Nephron (organoid): ENCODE data around the gene BCLAF1.

Experiments
- H3K27ac Mint-ChIP-seq, 3 experiments: 2 replicates each; pipeline ENCODE4 v1.8.0; 2020; ENCODE audit warnings: mixed read lengths in 3 of 3, mild to moderate bottlenecking in 2 of 3, moderate library complexity in 1 of 3
- H3K27me3 Mint-ChIP-seq: 2 replicates; pipeline ENCODE4 v1.8.0; 2021; ENCODE audit warnings: low read depth, mild to moderate bottlenecking, moderate library complexity, mixed read lengths
- H3K36me3 Mint-ChIP-seq: 2 replicates; pipeline ENCODE4 v1.8.0; 2020; ENCODE audit warnings: low read depth, mixed read lengths
- H3K4me1 Mint-ChIP-seq: 2 replicates; pipeline ENCODE4 v1.8.0; 2020; ENCODE audit warnings: mixed read lengths
- H3K4me3 Mint-ChIP-seq, 3 experiments: 2 replicates each; pipeline ENCODE4 v1.8.0; 2020; ENCODE audit warnings: mild to moderate bottlenecking in 3 of 3, mixed read lengths in 3 of 3, moderate library complexity in 2 of 3
- H3K9me3 Mint-ChIP-seq: 2 replicates; pipeline ENCODE4 v1.8.0; 2020; ENCODE audit warnings: mixed read lengths
- TF ChIP-seq, protein P1 (sequence below), 3 experiments: fragments of 200-600 bp; sonication (generic); IDR thresholded peaks; one replicate each; pipeline ENCODE4 v1.5.0; 2021; ENCODE audit warnings: antibody characterized with exemption in 3 of 3; ENCODE audit not compliant: unreplicated experiment in 3 of 3

BCLAF1 gene

DNA sequence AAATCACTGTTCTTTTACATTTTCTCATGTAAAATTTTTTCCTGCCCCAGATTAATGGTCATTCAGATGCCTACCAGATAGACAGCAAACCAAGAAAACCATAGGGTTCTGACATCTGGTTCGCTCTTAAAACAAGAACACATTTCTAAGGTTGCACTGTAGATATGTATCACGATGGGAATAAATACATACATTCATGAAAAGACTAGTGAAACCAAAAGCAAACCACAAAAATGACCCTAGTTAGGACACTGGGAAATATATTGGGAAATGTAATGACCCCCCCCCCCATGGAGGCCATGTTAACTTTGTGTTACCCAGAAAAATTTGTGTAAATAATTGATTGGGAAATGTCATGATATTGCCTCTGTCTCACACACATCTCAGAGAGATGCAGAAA lies 77.0 kb downstream of the BCLAF1 start:
- H3K27me3 Mint-ChIP-seq: no peaks in the 10 kb centered on the region
- H3K4me1 Mint-ChIP-seq: peaks cover 13% of the 10 kb centered on the region
- no peaks in the 10 kb centered on the region for H3K9me3 Mint-ChIP-seq
- peak overlapping the region; percentile 54 to 73 (median 58) for H3K27ac Mint-ChIP-seq
- no peaks in the 10 kb centered on the region for H3K36me3 Mint-ChIP-seq
- H3K4me3 Mint-ChIP-seq: no peak overlapping the region
- TF ChIP-seq, protein P1, sequence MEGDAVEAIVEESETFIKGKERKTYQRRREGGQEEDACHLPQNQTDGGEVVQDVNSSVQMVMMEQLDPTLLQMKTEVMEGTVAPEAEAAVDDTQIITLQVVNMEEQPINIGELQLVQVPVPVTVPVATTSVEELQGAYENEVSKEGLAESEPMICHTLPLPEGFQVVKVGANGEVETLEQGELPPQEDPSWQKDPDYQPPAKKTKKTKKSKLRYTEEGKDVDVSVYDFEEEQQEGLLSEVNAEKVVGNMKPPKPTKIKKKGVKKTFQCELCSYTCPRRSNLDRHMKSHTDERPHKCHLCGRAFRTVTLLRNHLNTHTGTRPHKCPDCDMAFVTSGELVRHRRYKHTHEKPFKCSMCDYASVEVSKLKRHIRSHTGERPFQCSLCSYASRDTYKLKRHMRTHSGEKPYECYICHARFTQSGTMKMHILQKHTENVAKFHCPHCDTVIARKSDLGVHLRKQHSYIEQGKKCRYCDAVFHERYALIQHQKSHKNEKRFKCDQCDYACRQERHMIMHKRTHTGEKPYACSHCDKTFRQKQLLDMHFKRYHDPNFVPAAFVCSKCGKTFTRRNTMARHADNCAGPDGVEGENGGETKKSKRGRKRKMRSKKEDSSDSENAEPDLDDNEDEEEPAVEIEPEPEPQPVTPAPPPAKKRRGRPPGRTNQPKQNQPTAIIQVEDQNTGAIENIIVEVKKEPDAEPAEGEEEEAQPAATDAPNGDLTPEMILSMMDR (IDR thresholded peaks at IDR 0.05; ENCODE audit: unreplicated experiment in 3 of 3): no peak

GRCh38 chr6:136210398-136211165 lies 79.1 kb downstream of the BCLAF1 start:
- TF ChIP-seq, protein P1 (IDR thresholded peaks at IDR 0.05; ENCODE audit: unreplicated experiment in 3 of 3): no peak
- Mint-ChIP-seq H3K36me3 (no peaks in the 10 kb centered on the region), H3K9me3 (no peaks in the 10 kb centered on the region), H3K27ac (peak overlapping the region in 1 of 3 experiments; percentile 39), H3K4me3 (no peak overlapping the region), H3K4me1 (peaks cover 13% of the 10 kb centered on the region), H3K27me3 (no peaks in the 10 kb centered on the region)

GRCh38 chr6:136209496-136209895 lies 80.2 kb downstream of the BCLAF1 start:
- Mint-ChIP-seq H3K4me3 (no peak overlapping the region), H3K36me3 (no peaks in the 10 kb centered on the region), H3K27me3 (no peaks in the 10 kb centered on the region)

GRCh38 chr6:136208783-136209182 lies 80.9 kb downstream of the BCLAF1 start:
- Mint-ChIP-seq H3K27ac (no peak overlapping the region), H3K4me1 (peaks cover 13% of the 10 kb centered on the region), H3K9me3 (no peaks in the 10 kb centered on the region), H3K36me3 (no peaks in the 10 kb centered on the region), H3K27me3 (no peaks in the 10 kb centered on the region), H3K4me3 (no peak overlapping the region)
- TF ChIP-seq, protein P1 (IDR thresholded peaks at IDR 0.05; ENCODE audit: unreplicated experiment in 3 of 3): no peak

More at GRCh38 chr6:136209496-136209895, 80.2 kb downstream of the BCLAF1 start:
- H3K27ac Mint-ChIP-seq: no peak overlapping the region
- TF ChIP-seq, protein P1 (IDR thresholded peaks at IDR 0.05; ENCODE audit: unreplicated experiment in 3 of 3): no peak
- peaks cover 13% of the 10 kb centered on the region for H3K4me1 Mint-ChIP-seq
- H3K9me3 Mint-ChIP-seq: no peaks in the 10 kb centered on the region
